ENCODE data around the gene ASPA.
"Not testable (repeated sequence)": the region's sequence is repeated elsewhere in the genome, so short reads cannot be mapped to it uniquely, and the experiment has no call there.

The ASPA gene

DNA sequence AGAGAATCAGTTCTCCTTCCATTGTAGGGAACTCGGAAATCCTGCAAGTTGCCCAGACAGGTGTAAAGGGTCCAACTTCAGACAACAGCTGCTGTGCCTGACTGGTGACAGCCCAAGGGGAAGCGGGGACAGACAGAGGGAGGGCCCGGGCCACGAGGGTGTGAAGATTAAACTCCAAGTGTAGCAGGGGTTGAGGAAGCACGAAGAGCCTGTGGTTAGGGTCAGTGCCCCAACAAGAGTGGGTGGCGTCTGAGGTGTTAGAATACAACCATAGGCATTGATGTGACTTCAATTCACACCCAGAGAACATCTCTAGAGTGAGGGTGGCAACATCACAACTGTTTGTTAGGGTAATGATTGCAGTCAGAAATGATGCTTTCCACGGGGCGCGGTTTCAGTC is 39.1 kb downstream of the ASPA start:
- TF ChIP-seq SPI1 (IDR thresholded peaks at IDR 0.05; ENCODE audit: borderline replicate concordance, low read depth): no peak
- no peak for TF ChIP-seq REST (IDR thresholded peaks at IDR 0.05; ENCODE audit: insufficient replicate concordance, low read depth)
- no peak for TF ChIP-seq POLR2AphosphoS5 (IDR thresholded peaks at IDR 0.05; ENCODE audit: low read depth)
- TF ChIP-seq GABPA (IDR thresholded peaks at IDR 0.05; ENCODE audit: low read depth): no peak
- TF ChIP-seq, protein P1, sequence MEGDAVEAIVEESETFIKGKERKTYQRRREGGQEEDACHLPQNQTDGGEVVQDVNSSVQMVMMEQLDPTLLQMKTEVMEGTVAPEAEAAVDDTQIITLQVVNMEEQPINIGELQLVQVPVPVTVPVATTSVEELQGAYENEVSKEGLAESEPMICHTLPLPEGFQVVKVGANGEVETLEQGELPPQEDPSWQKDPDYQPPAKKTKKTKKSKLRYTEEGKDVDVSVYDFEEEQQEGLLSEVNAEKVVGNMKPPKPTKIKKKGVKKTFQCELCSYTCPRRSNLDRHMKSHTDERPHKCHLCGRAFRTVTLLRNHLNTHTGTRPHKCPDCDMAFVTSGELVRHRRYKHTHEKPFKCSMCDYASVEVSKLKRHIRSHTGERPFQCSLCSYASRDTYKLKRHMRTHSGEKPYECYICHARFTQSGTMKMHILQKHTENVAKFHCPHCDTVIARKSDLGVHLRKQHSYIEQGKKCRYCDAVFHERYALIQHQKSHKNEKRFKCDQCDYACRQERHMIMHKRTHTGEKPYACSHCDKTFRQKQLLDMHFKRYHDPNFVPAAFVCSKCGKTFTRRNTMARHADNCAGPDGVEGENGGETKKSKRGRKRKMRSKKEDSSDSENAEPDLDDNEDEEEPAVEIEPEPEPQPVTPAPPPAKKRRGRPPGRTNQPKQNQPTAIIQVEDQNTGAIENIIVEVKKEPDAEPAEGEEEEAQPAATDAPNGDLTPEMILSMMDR (IDR thresholded peaks at IDR 0.05; ENCODE audit: insufficient read depth, low read length): no peak
- H3K27me3 ChIP-seq (ENCODE audit: insufficient read depth, poor library complexity, severe bottlenecking): no peaks in the 10 kb centered on the region
- DNase-seq (ENCODE audit: low read depth in 1 of 2, low spot score in 1 of 2): no peak
- no peak overlapping the region for H3K27ac ChIP-seq (replicated peaks)
- no peak overlapping the region for H3K4me3 ChIP-seq (replicated peaks; ENCODE audit: insufficient read depth, low read length)

- not testable (repeated sequence) for H3K27me3 ChIP-seq (ENCODE audit: insufficient read depth, poor library complexity, severe bottlenecking); DNase-seq (ENCODE audit: low read depth in 1 of 2, low spot score in 1 of 2); H3K4me3 ChIP-seq (replicated peaks; ENCODE audit: insufficient read depth, low read length); H3K27ac ChIP-seq (replicated peaks)
Observed at GRCh38 chr17:3519472-3519871, 43.7 kb downstream of the ASPA start.

- Histone ChIP-seq H3K27me3 (ENCODE audit: insufficient read depth, poor library complexity, severe bottlenecking) (no peaks in the 10 kb centered on the region), H3K27ac (replicated peaks) (no peak overlapping the region), H3K4me3 (replicated peaks; ENCODE audit: insufficient read depth, low read length) (no peak overlapping the region)
- TF ChIP-seq REST (IDR thresholded peaks at IDR 0.05; ENCODE audit: insufficient replicate concordance, low read depth) (no peak), GABPA (IDR thresholded peaks at IDR 0.05; ENCODE audit: low read depth) (no peak), SPI1 (IDR thresholded peaks at IDR 0.05; ENCODE audit: borderline replicate concordance, low read depth) (no peak), POLR2AphosphoS5 (IDR thresholded peaks at IDR 0.05; ENCODE audit: low read depth) (no peak)
- TF ChIP-seq, protein P1 (IDR thresholded peaks at IDR 0.05; ENCODE audit: insufficient read depth, low read length): no peak
- DNase-seq (ENCODE audit: low read depth in 1 of 2, low spot score in 1 of 2): no peak
Observed at GRCh38 chr17:3524024-3524423, 48.2 kb downstream of the ASPA start.

DNA sequence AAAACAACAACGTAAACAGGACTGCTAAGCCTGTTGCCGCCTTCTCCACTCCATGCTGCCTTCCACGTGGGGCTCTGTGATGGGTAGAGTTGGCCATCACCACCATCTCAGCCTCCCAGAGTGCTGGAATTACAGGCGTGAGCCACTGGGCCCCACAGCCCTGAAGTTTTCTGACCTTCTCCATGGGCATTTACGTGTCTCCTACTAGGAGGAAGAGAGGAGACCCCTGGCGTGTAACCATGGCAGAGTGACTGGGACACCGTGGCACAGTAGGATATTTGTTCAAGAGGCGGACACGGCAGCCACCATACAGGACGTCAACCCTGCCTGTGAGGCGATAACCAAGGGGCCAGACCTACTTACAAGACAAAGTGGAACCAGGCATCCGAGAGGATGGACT is 50.7 kb downstream of the ASPA start:
- no peak for DNase-seq (ENCODE audit: low read depth in 1 of 2, low spot score in 1 of 2)
- no peak for TF ChIP-seq GABPA (IDR thresholded peaks at IDR 0.05; ENCODE audit: low read depth)
- H3K27ac ChIP-seq (replicated peaks): no peak overlapping the region
- no peaks in the 10 kb centered on the region for H3K27me3 ChIP-seq (ENCODE audit: insufficient read depth, poor library complexity, severe bottlenecking)
- H3K4me3 ChIP-seq (replicated peaks; ENCODE audit: insufficient read depth, low read length): no peak overlapping the region

- TF ChIP-seq SPI1 (IDR thresholded peaks at IDR 0.05; ENCODE audit: borderline replicate concordance, low read depth): no peak
- TF ChIP-seq POLR2AphosphoS5 (IDR thresholded peaks at IDR 0.05; ENCODE audit: low read depth): no peak
- no peak for TF ChIP-seq GABPA (IDR thresholded peaks at IDR 0.05; ENCODE audit: low read depth)
- TF ChIP-seq REST (IDR thresholded peaks at IDR 0.05; ENCODE audit: insufficient replicate concordance, low read depth): no peak
- TF ChIP-seq, protein P1 (IDR thresholded peaks at IDR 0.05; ENCODE audit: insufficient read depth, low read length): no peak
- Histone ChIP-seq H3K4me3 (replicated peaks; ENCODE audit: insufficient read depth, low read length) (no peak overlapping the region), H3K27me3 (ENCODE audit: insufficient read depth, poor library complexity, severe bottlenecking) (no peaks in the 10 kb centered on the region), H3K27ac (replicated peaks) (no peak overlapping the region)
- DNase-seq (ENCODE audit: low read depth in 1 of 2, low spot score in 1 of 2): no peak
Observed at GRCh38 chr17:3526971-3527370, 51.2 kb downstream of the ASPA start.

Data from HL-60 (cell line).